HCT116 (cell line): Measurements from ENCODE around the gene IFITM5. TPM values are rescaled to one million over a fixed set of nuclear protein-coding genes. Genes with fewer than 3 reads are reported as not detected.

Experiments
- ATAC-seq: fragments of 200-7000 bp; cut with Tn5 transposase; 2 replicates; pipeline ENCODE4 v1.9.1; 2020; ENCODE audit warnings: mild to moderate bottlenecking, moderate library complexity
- BruUV-seq: library from RNA; stranded (reverse); fragments of 400-500 nt; replicated peaks from 2 replicates; lab custom pipeline; 2021; lab: Mats Ljungman, UMichigan
- CTCF ChIA-PET: fragments of 300-600 bp; sonication (Branson Sonifier 250); formaldehyde crosslinking; loops from one replicate; lab custom pipeline; 2021; ENCODE audit warnings: antibody characterized with exemption; lab: Charles Lee
- POLR2A ChIA-PET: fragments of 300-600, 350-600 bp; sonication (Branson Sonifier 250); formaldehyde crosslinking; loops from one replicate; lab custom pipeline; 2021; ENCODE audit warnings: antibody characterized with exemption; lab: Charles Lee
- RAD21 ChIA-PET, 2 experiments: fragments of 300-600 bp; sonication (Branson Sonifier 250); formaldehyde crosslinking; loops; one replicate each; lab custom pipeline; 2023; ENCODE audit warnings: low total read pairs in 2 of 2; ENCODE audit not compliant: uncharacterized antibody in 2 of 2, unreplicated experiment in 2 of 2, low non-redundant PET in 1 of 2; lab: Charles Lee
- DNase-seq: peaks from one replicate; pipeline ENCODE4 v3.0.0-alpha.2; 2010; ENCODE audit warnings: low read depth, low spot score
- H2AFZ ChIP-seq: fragments of 200-600 bp; shearing (Covaris generic), sonication (generic); 2 replicates; pipeline ENCODE4 v1.6.1; 2017; ENCODE audit warnings: low read depth, mixed run types, mixed read lengths, antibody characterized with exemption, low read length; ENCODE audit not compliant: poor library complexity, severe bottlenecking
- H3K27ac ChIP-seq: 2 replicates; pipeline ENCODE4 v1.5.1; 2012; ENCODE audit warnings: low read depth, low read length
- H3K27me3 ChIP-seq: fragments of 200-600 bp; sonication (generic); 2 replicates; pipeline ENCODE4 v1.6.1; 2016; ENCODE audit warnings: mixed run types, low read length, mixed read lengths; ENCODE audit not compliant: insufficient read depth
- H3K36me3 ChIP-seq, 2 experiments: fragments of 200-500 bp in 1 of 2; fragments of 200-600 bp in 1 of 2; sonication (Bioruptor generic) in 1 of 2; sonication (generic) in 1 of 2; 2 replicates each; pipeline versions ENCODE4 v1.5.1 to v1.6.1; 2014 to 2016; ENCODE audit warnings: low read length in 2 of 2, inconsistent platforms in 1 of 2, mixed read lengths in 1 of 2, mixed run types in 1 of 2; ENCODE audit not compliant: insufficient read depth in 2 of 2, control insufficient read depth in 1 of 2
- H3K4me1 ChIP-seq, 2 experiments: fragments of 200-600 bp in 1 of 2; sonication (generic) in 1 of 2; 2 replicates each; pipeline versions ENCODE4 v1.5.1 to v1.6.1; 2012 to 2017; ENCODE audit warnings: low read length in 2 of 2, inconsistent platforms in 1 of 2, mild to moderate bottlenecking in 1 of 2, mixed read lengths in 1 of 2, mixed run types in 1 of 2, moderate library complexity in 1 of 2; ENCODE audit not compliant: insufficient read depth in 2 of 2, control insufficient read depth in 1 of 2
- H3K4me2 ChIP-seq: fragments of 200-600 bp; sonication (generic); 2 replicates; pipeline ENCODE4 v1.6.1; 2017; ENCODE audit warnings: mixed run types, low read length, mixed read lengths
- H3K4me3 ChIP-seq, 2 experiments: fragments of 200-600 bp in 1 of 2; sonication (generic) in 1 of 2; replicated peaks in 1 of 2; 2 replicates each; pipeline ENCODE4 v1.5.1; 2011 to 2016; ENCODE audit warnings: low read length in 2 of 2, control low read depth in 1 of 2, low read depth in 1 of 2, mild to moderate bottlenecking in 1 of 2, mixed read lengths in 1 of 2, mixed run types in 1 of 2
- H3K79me2 ChIP-seq: fragments of 200-600 bp; sonication (generic); 2 replicates; pipeline ENCODE4 v1.6.1; 2017; ENCODE audit warnings: mild to moderate bottlenecking, mixed run types, low read length, moderate library complexity, mixed read lengths; ENCODE audit not compliant: insufficient read depth
- H3K9ac ChIP-seq: fragments of 200-600 bp; sonication (generic); 2 replicates; pipeline ENCODE4 v1.6.1; 2016; ENCODE audit warnings: low read length, mixed read lengths
- H3K9me2 ChIP-seq: fragments of 200-600 bp; sonication (generic), shearing (Covaris generic); 2 replicates; pipeline ENCODE4 v1.6.1; 2017; ENCODE audit warnings: mixed run types, mild to moderate bottlenecking, moderate library complexity; ENCODE audit not compliant: insufficient read depth
- H3K9me3 ChIP-seq, 2 experiments: fragments of 200-500 bp in 1 of 2; fragments of 200-600 bp in 1 of 2; sonication (Bioruptor generic) in 1 of 2; sonication (generic) in 1 of 2; 2 replicates each; pipeline ENCODE4 v1.6.1; 2014 to 2017; ENCODE audit warnings: low read length in 2 of 2, mixed read lengths in 2 of 2, inconsistent platforms in 1 of 2, low read depth in 1 of 2, mild to moderate bottlenecking in 1 of 2, mixed run types in 1 of 2, moderate library complexity in 1 of 2; ENCODE audit not compliant: control insufficient read depth in 1 of 2, insufficient read depth in 1 of 2
- H4K20me1 ChIP-seq: fragments of 200-600 bp; sonication (generic), shearing (Covaris generic); 2 replicates; pipeline ENCODE4 v1.6.1; 2017; ENCODE audit warnings: mixed run types, mild to moderate bottlenecking, moderate library complexity; ENCODE audit not compliant: insufficient read depth
- CBX3 ChIP-seq: IDR thresholded peaks from 2 replicates; pipeline ENCODE4 v1.6.1; 2012; ENCODE audit warnings: low read depth
- EGR1 ChIP-seq: IDR thresholded peaks from 2 replicates; pipeline ENCODE4 v1.6.1; 2012; ENCODE audit warnings: low read depth
- EZH2 ChIP-seq: fragments of 200-600 bp; sonication (generic); IDR thresholded peaks from 2 replicates; pipeline ENCODE4 v1.6.1; 2017; ENCODE audit warnings: antibody characterized with exemption, mixed run types
- EZH2phosphoT487 ChIP-seq: fragments of 200-600 bp; IDR thresholded peaks from 2 replicates; pipeline ENCODE4 v1.6.1; 2018; ENCODE audit warnings: antibody characterized with exemption, borderline replicate concordance
- FOSL1 ChIP-seq: IDR thresholded peaks from 2 replicates; pipeline ENCODE4 v1.6.1; 2012; ENCODE audit warnings: low read depth
- RAD21 ChIP-seq: IDR thresholded peaks from 2 replicates; pipeline ENCODE4 v1.6.1; 2012; ENCODE audit warnings: low read depth, mild to moderate bottlenecking
- SIN3A ChIP-seq: IDR thresholded peaks from 2 replicates; pipeline ENCODE4 v1.6.1; 2012; ENCODE audit warnings: low read depth
- SP1 ChIP-seq: IDR thresholded peaks from 2 replicates; pipeline ENCODE4 v1.6.1; 2012; ENCODE audit warnings: low read depth
- SRF ChIP-seq: IDR thresholded peaks from 2 replicates; pipeline ENCODE4 v1.6.1; 2012; ENCODE audit warnings: low read depth
- YY1 ChIP-seq: IDR thresholded peaks from 2 replicates; pipeline ENCODE4 v1.6.1; 2011; ENCODE audit warnings: low read length, low read depth, moderate library complexity, mild to moderate bottlenecking; ENCODE audit not compliant: insufficient replicate concordance; ENCODE audit errors: extremely low read depth
- ZFX ChIP-seq: fragments of 450-650 bp; IDR thresholded peaks from 2 replicates; pipeline ENCODE4 v1.6.1; 2017
- ZNF274 ChIP-seq: fragments of 200-500 bp; sonication (Bioruptor generic); IDR thresholded peaks from 2 replicates; pipeline ENCODE4 v1.6.1; 2014; ENCODE audit warnings: mild to moderate bottlenecking, low read depth, low read length, inconsistent platforms
- intact Hi-C: fragments of 100-400 bp; cut with micrococcal nuclease; formaldehyde crosslinking; loops from 2 replicates; pipeline ENCODE4 v1.10.0; 2022
- total RNA-seq: library from RNA; stranded (reverse); gene quantifications from one replicate; pipeline ENCODE4 v1.2.1, GENCODE V29; 2021; ENCODE audit not compliant: unreplicated experiment
- TF ChIP-seq, protein P1 (sequence below), 3 experiments: fragments of 200-600 bp in 1 of 3; sonication (generic) in 1 of 3; IDR thresholded peaks in 2 of 3; conservative IDR thresholded peaks in 1 of 3; 2 replicates each; pipeline ENCODE4 v1.5.1; 2012 to 2017; ENCODE audit warnings: low read depth in 2 of 3, low read length in 2 of 3, antibody characterized with exemption in 1 of 3, borderline replicate concordance in 1 of 3, control low read depth in 1 of 3, mild to moderate bottlenecking in 1 of 3, mixed read lengths in 1 of 3, mixed run types in 1 of 3, moderate library complexity in 1 of 3; ENCODE audit not compliant: insufficient read depth in 1 of 3
- TF ChIP-seq, protein P2 (sequence below): IDR thresholded peaks from 2 replicates; pipeline ENCODE4 v1.6.1; 2012

IFITM5 gene
- total RNA-seq, 1 experiment from 2014 or later, result not detected

DNA sequence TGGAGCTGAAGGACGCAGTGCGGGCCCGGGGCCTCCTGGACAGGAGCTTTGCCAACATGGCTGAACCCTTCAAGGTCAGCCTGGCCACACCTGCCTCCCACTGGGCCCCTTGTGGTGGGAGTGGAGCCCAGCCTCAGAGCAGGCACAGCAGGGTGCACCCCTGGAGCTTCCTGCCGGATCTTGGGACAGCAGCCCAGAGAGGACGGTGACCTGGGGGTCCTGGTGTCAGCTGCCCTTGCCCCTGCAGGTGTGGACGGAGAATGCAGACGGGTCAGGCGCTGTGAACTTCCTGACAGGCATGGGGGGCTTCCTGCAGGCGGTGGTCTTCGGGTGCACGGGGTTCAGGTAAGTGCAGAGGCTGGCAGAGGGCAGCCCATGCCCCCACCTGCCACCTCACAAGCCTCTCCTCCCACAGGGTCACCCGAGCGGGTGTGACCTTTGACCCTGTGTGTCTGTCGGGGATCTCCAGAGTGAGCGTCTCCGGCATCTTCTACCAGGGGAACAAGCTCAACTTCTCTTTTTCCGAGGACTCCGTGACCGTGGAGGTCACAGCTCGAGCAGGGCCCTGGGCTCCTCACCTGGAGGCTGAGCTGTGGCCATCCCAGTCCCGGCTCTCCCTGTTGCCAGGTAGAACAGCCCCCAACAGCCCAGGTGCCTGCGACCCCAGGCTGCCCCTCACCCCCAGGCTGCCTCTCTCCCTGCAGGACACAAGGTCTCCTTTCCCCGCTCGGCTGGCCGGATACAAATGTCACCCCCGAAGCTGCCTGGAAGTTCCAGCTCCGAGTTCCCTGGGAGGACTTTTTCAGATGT lies 5.3 kb downstream of the IFITM5 start:
- H3K27ac ChIP-seq, result no peak overlapping the region
- H3K27me3 ChIP-seq, result no peaks in the 10 kb centered on the region
- H2AFZ ChIP-seq, result no peak overlapping the region
- no peaks in the 10 kb centered on the region for H4K20me1 ChIP-seq
- H3K4me2 ChIP-seq, result no peak overlapping the region
- no peak for ATAC-seq
- H3K4me3 ChIP-seq, result no peak overlapping the region
- no TSS peak for BruUV-seq
- ChIA-PET CTCF (no interaction called here), RAD21 (no interaction called here), POLR2A (no interaction called here)
- peaks cover 4 to 10% of the 10 kb centered on the region in 2 experiments; a peak in 3 of 4 replicates for H3K4me1 ChIP-seq
- DNase-seq, result no peak
- H3K9me3 ChIP-seq, result no peaks in the 10 kb centered on the region
- H3K79me2 ChIP-seq, result 0 out of 2 replicates have a peak, but pooled peaks cover 3% of the 10 kb centered on the region
- H3K9ac ChIP-seq, result no peak overlapping the region
- H3K9me2 ChIP-seq, result no peaks in the 10 kb centered on the region
- TF ChIP-seq ZFX, result no peak
- TF ChIP-seq, protein P1, sequence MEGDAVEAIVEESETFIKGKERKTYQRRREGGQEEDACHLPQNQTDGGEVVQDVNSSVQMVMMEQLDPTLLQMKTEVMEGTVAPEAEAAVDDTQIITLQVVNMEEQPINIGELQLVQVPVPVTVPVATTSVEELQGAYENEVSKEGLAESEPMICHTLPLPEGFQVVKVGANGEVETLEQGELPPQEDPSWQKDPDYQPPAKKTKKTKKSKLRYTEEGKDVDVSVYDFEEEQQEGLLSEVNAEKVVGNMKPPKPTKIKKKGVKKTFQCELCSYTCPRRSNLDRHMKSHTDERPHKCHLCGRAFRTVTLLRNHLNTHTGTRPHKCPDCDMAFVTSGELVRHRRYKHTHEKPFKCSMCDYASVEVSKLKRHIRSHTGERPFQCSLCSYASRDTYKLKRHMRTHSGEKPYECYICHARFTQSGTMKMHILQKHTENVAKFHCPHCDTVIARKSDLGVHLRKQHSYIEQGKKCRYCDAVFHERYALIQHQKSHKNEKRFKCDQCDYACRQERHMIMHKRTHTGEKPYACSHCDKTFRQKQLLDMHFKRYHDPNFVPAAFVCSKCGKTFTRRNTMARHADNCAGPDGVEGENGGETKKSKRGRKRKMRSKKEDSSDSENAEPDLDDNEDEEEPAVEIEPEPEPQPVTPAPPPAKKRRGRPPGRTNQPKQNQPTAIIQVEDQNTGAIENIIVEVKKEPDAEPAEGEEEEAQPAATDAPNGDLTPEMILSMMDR (IDR thresholded peaks at IDR 0.05 in 2 of 3, conservative IDR thresholded peaks at IDR 0.05 in 1 of 3; ENCODE audit: borderline replicate concordance in 1 of 3, insufficient read depth in 1 of 3, low read depth in 2 of 3, low read length in 2 of 3), result no peak
- TF ChIP-seq ZNF274, result no peak
- no peak for TF ChIP-seq YY1
- no peak for TF ChIP-seq FOSL1
- TF ChIP-seq, protein P2, sequence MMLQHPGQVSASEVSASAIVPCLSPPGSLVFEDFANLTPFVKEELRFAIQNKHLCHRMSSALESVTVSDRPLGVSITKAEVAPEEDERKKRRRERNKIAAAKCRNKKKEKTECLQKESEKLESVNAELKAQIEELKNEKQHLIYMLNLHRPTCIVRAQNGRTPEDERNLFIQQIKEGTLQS, result no peak
- no peak for TF ChIP-seq SIN3A
- no peak for TF ChIP-seq EZH2phosphoT487
- no peak for TF ChIP-seq CBX3
- no peak for TF ChIP-seq RAD21
- TF ChIP-seq SRF, result no peak
- no peak for TF ChIP-seq SP1
- no peak for TF ChIP-seq EZH2
- no peak for TF ChIP-seq EGR1
- intact Hi-C loops, result no loop called here
- peaks cover 0 to 5% of the 10 kb centered on the region in 2 experiments; a peak in 3 of 4 replicates for H3K36me3 ChIP-seq
